ENCODE data around the gene HAO1.

The HAO1 gene

GRCh38 chr20:7889736-7890135 is 50.5 kb downstream of the HAO1 start:
- no peak overlapping the region for H3K4me3 ChIP-seq (replicated peaks; ENCODE audit: low read depth, low read length)
- DNase-seq (ENCODE audit: extremely low read depth, low read depth), result no peak
- no peak for TF ChIP-seq CTCF (IDR thresholded peaks at IDR 0.05; ENCODE audit: low read depth, low read length, missing control alignments)

- no peak overlapping the region for H3K4me3 ChIP-seq (replicated peaks; ENCODE audit: low read depth, low read length)
- no peak for TF ChIP-seq CTCF (IDR thresholded peaks at IDR 0.05; ENCODE audit: low read depth, low read length, missing control alignments)
- no peak for DNase-seq (ENCODE audit: extremely low read depth, low read depth)
Observed at GRCh38 chr20:7883741-7884140, 56.5 kb downstream of the HAO1 start.

- no peak overlapping the region for H3K4me3 ChIP-seq (replicated peaks; ENCODE audit: low read depth, low read length)
- DNase-seq (ENCODE audit: extremely low read depth, low read depth), result no peak
- no peak for TF ChIP-seq CTCF (IDR thresholded peaks at IDR 0.05; ENCODE audit: low read depth, low read length, missing control alignments)
Observed at GRCh38 chr20:7883309-7883708, 56.9 kb downstream of the HAO1 start.

- no peak for TF ChIP-seq CTCF (IDR thresholded peaks at IDR 0.05; ENCODE audit: low read depth, low read length, missing control alignments)
- no peak for DNase-seq (ENCODE audit: extremely low read depth, low read depth)
Observed at GRCh38 chr20:7882076-7882475, 58.2 kb downstream of the HAO1 start.

GRCh38 chr20:7881551-7881950 is 58.7 kb downstream of the HAO1 start:
- DNase-seq (ENCODE audit: extremely low read depth, low read depth), result no peak
- no peak for TF ChIP-seq CTCF (IDR thresholded peaks at IDR 0.05; ENCODE audit: low read depth, low read length, missing control alignments)
- no peak overlapping the region for H3K4me3 ChIP-seq (replicated peaks; ENCODE audit: low read depth, low read length)

More at GRCh38 chr20:7882076-7882475, 58.2 kb downstream of the HAO1 start:
- H3K4me3 ChIP-seq (replicated peaks; ENCODE audit: low read depth, low read length), result no peak overlapping the region

- DNase-seq (ENCODE audit: extremely low read depth, low read depth), result no peak
- H3K4me3 ChIP-seq (replicated peaks; ENCODE audit: low read depth, low read length), result no peak overlapping the region
- no peak for TF ChIP-seq CTCF (IDR thresholded peaks at IDR 0.05; ENCODE audit: low read depth, low read length, missing control alignments)
Observed at GRCh38 chr20:7879883-7880282, 60.4 kb downstream of the HAO1 start.

- no peak for DNase-seq (ENCODE audit: extremely low read depth, low read depth)
- H3K4me3 ChIP-seq (replicated peaks; ENCODE audit: low read depth, low read length), result no peak overlapping the region
- no peak for TF ChIP-seq CTCF (IDR thresholded peaks at IDR 0.05; ENCODE audit: low read depth, low read length, missing control alignments)
Observed at GRCh38 chr20:7868108-7868507, 72.2 kb downstream of the HAO1 start.

Measured in HFF-Myc (cell line).